Epidermal melanocyte (primary cell): ENCODE measurements around the gene NECAB2.
A peak's percentile ranks its signal among the peaks of the same experiment; 100 is the strongest.

Source experiments
- DNase-seq: peaks from one replicate; pipeline ENCODE4 v3.0.0; 2011; ENCODE audit warnings: low spot score; ENCODE audit not compliant: insufficient read length

The NECAB2 gene

GRCh38 chr16:84022644-84023043, 54.6 kb downstream of the NECAB2 start:
- no peak for DNase-seq

- no peak for DNase-seq
Observed at GRCh38 chr16:84024854-84025253, 56.8 kb downstream of the NECAB2 start.

GRCh38 chr16:84026606-84027005, 58.6 kb downstream of the NECAB2 start:
- no peak for DNase-seq

GRCh38 chr16:84027625-84028024, 59.6 kb downstream of the NECAB2 start:
- DNase-seq = no peak

- no peak for DNase-seq
Observed at GRCh38 chr16:84029297-84030047, 61.4 kb downstream of the NECAB2 start.

GRCh38 chr16:84031556-84031955, 63.5 kb downstream of the NECAB2 start:
- DNase-seq = no peak

GRCh38 chr16:84032458-84033178, 64.6 kb downstream of the NECAB2 start:
- DNase-seq = no peak

- DNase-seq = no peak
Observed at GRCh38 chr16:84033251-84034195, 65.5 kb downstream of the NECAB2 start.

- no peak for DNase-seq
Observed at GRCh38 chr16:84034516-84034915, 66.5 kb downstream of the NECAB2 start.

- DNase-seq = no peak
Observed at GRCh38 chr16:84036131-84036530, 68.1 kb downstream of the NECAB2 start.

GRCh38 chr16:84036982-84037425, 69.0 kb downstream of the NECAB2 start:
- no peak for DNase-seq

GRCh38 chr16:84038469-84038868, 70.4 kb downstream of the NECAB2 start:
- no peak for DNase-seq

GRCh38 chr16:84039696-84040095, 71.7 kb downstream of the NECAB2 start:
- no peak for DNase-seq

- DNase-seq = no peak
Observed at GRCh38 chr16:84040226-84040822, 72.3 kb downstream of the NECAB2 start.

- peak; percentile 95 for DNase-seq
Observed at GRCh38 chr16:84040823-84041820, 73.1 kb downstream of the NECAB2 start.

GRCh38 chr16:84041881-84042280, 73.8 kb downstream of the NECAB2 start:
- DNase-seq = no peak

- no peak for DNase-seq
Observed at GRCh38 chr16:84042308-84042878, 74.3 kb downstream of the NECAB2 start, which contains the start of gene SLC38A8. Gene SLC38A8 (minus strand): TSS chr16:84042795. CDS start chr16:84042157, 638 bp downstream.

- DNase-seq = no peak
Observed at GRCh38 chr16:84042879-84043485, 74.9 kb downstream of the NECAB2 start.

- no peak for DNase-seq
Observed at GRCh38 chr16:84043486-84044117, 75.6 kb downstream of the NECAB2 start.
